IMR-90 (cell line): ENCODE data around the gene TBC1D17. TPM values are rescaled to one million over a fixed set of nuclear protein-coding genes. Genes with fewer than 3 reads are reported as not detected.

Source experiments
- ATAC-seq: fragments of 200-7000 bp; cut with Tn5 transposase; 2 replicates; pipeline ENCODE4 v1.9.1; 2020; ENCODE audit warnings: low read depth, mild to moderate bottlenecking, moderate library complexity
- BruUV-seq: library from RNA; stranded (reverse); fragments of 400-500 nt; replicated peaks from 2 replicates; lab custom pipeline; 2021; lab: Mats Ljungman, UMichigan
- CTCF ChIA-PET: fragments of 300-600 bp; formaldehyde crosslinking; extraction: SDS; loops from one replicate; lab custom pipeline; 2021; ENCODE audit warnings: antibody characterized with exemption; lab: Yijun Ruan, JAX
- POLR2A ChIA-PET: fragments of 300-600 bp; sonication (Branson Sonifier 250); formaldehyde crosslinking; loops from one replicate; lab custom pipeline; 2022; ENCODE audit warnings: antibody characterized with exemption; ENCODE audit not compliant: unreplicated experiment; lab: Charles Lee
- DNase-seq: peaks from one replicate; pipeline ENCODE4 v3.0.0; 2013
- H2AFZ ChIP-seq: replicated peaks from 2 replicates; pipeline ENCODE3; 2013; ENCODE audit warnings: low read length, mild to moderate bottlenecking; ENCODE audit not compliant: poor library complexity
- H2AK5ac ChIP-seq: 2 replicates; pipeline ENCODE4 v1.6.1; 2013; ENCODE audit warnings: low read depth, low read length, inconsistent platforms
- H2AK9ac ChIP-seq: replicated peaks from 2 replicates; pipeline ENCODE3; 2013; ENCODE audit warnings: mild to moderate bottlenecking, low read depth, low read length, moderate library complexity; ENCODE audit not compliant: poor library complexity
- H2BK120ac ChIP-seq: 2 replicates; pipeline ENCODE4 v1.6.1; 2013; ENCODE audit warnings: low read depth, low read length, inconsistent platforms
- H2BK15ac ChIP-seq: 3 replicates; pipeline ENCODE4 v1.6.1; 2013; ENCODE audit warnings: low read depth, low read length, inconsistent platforms
- H2BK20ac ChIP-seq: 2 replicates; pipeline ENCODE4 v1.6.1; 2013; ENCODE audit warnings: low read depth, mild to moderate bottlenecking, inconsistent platforms, low read length, moderate library complexity
- H2BK5ac ChIP-seq: 2 replicates; pipeline ENCODE4 v1.6.1; 2013; ENCODE audit warnings: mild to moderate bottlenecking, low read depth, low read length, inconsistent platforms; ENCODE audit not compliant: poor library complexity, severe bottlenecking
- H3K14ac ChIP-seq: replicated peaks from 2 replicates; pipeline ENCODE4 v1.6.1; 2013; ENCODE audit warnings: low read depth, low read length, inconsistent platforms
- H3K18ac ChIP-seq: 2 replicates; pipeline ENCODE4 v1.6.1; 2013; ENCODE audit warnings: low read depth, low read length, control low read depth
- H3K23ac ChIP-seq: 2 replicates; pipeline ENCODE4 v1.6.1; 2013; ENCODE audit warnings: low read depth, low read length, inconsistent platforms
- H3K27ac ChIP-seq: 2 replicates; pipeline ENCODE4 v1.5.1; 2013; ENCODE audit warnings: mild to moderate bottlenecking, control low read depth, low read length; ENCODE audit not compliant: insufficient read depth
- H3K27me3 ChIP-seq: 2 replicates; pipeline ENCODE4 v1.6.1; 2013; ENCODE audit warnings: low read length; ENCODE audit not compliant: control insufficient read depth, insufficient read depth
- H3K36me3 ChIP-seq: 2 replicates; pipeline ENCODE4 v1.6.1; 2013; ENCODE audit warnings: low read length, mixed read lengths; ENCODE audit not compliant: control insufficient read depth, insufficient read depth
- H3K4ac ChIP-seq: 2 replicates; pipeline ENCODE4 v1.6.1; 2013; ENCODE audit warnings: low read depth, low read length, inconsistent platforms
- H3K4me1 ChIP-seq: 2 replicates; pipeline ENCODE4 v1.6.1; 2013; ENCODE audit warnings: low read length, mixed read lengths; ENCODE audit not compliant: control insufficient read depth, insufficient read depth
- H3K4me2 ChIP-seq: 2 replicates; pipeline ENCODE4 v1.6.1; 2013; ENCODE audit warnings: low read depth, mild to moderate bottlenecking, control low read depth, low read length, moderate library complexity
- H3K4me3 ChIP-seq: 2 replicates; pipeline ENCODE4 v1.5.1; 2013; ENCODE audit warnings: low read depth, mild to moderate bottlenecking, control low read depth, low read length, moderate library complexity; ENCODE audit not compliant: insufficient read depth
- H3K56ac ChIP-seq: 2 replicates; pipeline ENCODE4 v1.6.1; 2013; ENCODE audit warnings: low read length, inconsistent platforms; ENCODE audit not compliant: insufficient read depth; ENCODE audit errors: extremely low read depth
- H3K79me1 ChIP-seq, 2 experiments: 2 replicates each; pipeline ENCODE4 v1.6.1; 2013; ENCODE audit warnings: low read length in 2 of 2, inconsistent platforms in 1 of 2, low read depth in 1 of 2
- H3K9ac ChIP-seq: 2 replicates; pipeline ENCODE4 v1.6.1; 2013; ENCODE audit warnings: low read depth, low read length, control low read depth
- H3K9me1 ChIP-seq: 2 replicates; pipeline ENCODE4 v1.6.1; 2013; ENCODE audit warnings: low read length, inconsistent platforms; ENCODE audit not compliant: insufficient read depth
- H3K9me3 ChIP-seq: 2 replicates; pipeline ENCODE4 v1.6.1; 2013; ENCODE audit warnings: low read length; ENCODE audit not compliant: control insufficient read depth, insufficient read depth
- H4K20me1 ChIP-seq: 2 replicates; pipeline ENCODE4 v1.6.1; 2013; ENCODE audit warnings: low read length, inconsistent platforms; ENCODE audit not compliant: insufficient read depth
- H4K5ac ChIP-seq: 2 replicates; pipeline ENCODE4 v1.6.1; 2013; ENCODE audit warnings: mild to moderate bottlenecking, low read depth, low read length, control low read depth
- H4K8ac ChIP-seq, 2 experiments: 2 replicates each; pipeline ENCODE4 v1.6.1; 2013; ENCODE audit warnings: low read depth in 2 of 2, low read length in 2 of 2, control low read depth in 1 of 2, inconsistent platforms in 1 of 2
- H4K91ac ChIP-seq: 2 replicates; pipeline ENCODE4 v1.6.1; 2013; ENCODE audit warnings: low read depth, low read length, inconsistent platforms; ENCODE audit not compliant: insufficient read depth
- CEBPB ChIP-seq: IDR thresholded peaks from 2 replicates; pipeline ENCODE4 v1.6.1; 2012; ENCODE audit warnings: low read depth, low read length, improper control_type of control experiment
- FOS ChIP-seq: fragments of 150-350 bp; IDR thresholded peaks from 2 replicates; pipeline ENCODE4 v1.6.1; 2016; ENCODE audit warnings: low read depth, low read length
- MAZ ChIP-seq: IDR thresholded peaks from 2 replicates; pipeline ENCODE4 v1.6.1; 2012; ENCODE audit warnings: low read depth, mild to moderate bottlenecking, low read length, improper control_type of control experiment, moderate library complexity, borderline replicate concordance
- WGBS, 2 experiments: methylation state at CpG; one replicate each; pipeline versions ENCODE4 v1.1.5 to v1.1.7; 2013; ENCODE audit warnings: missing lambda C conversion rate in 2 of 2; ENCODE audit not compliant: insufficient read length in 1 of 2; ENCODE audit errors: extremely low coverage in 2 of 2; 5-methylcytosine and 5-hydroxymethylcytosine counted together
- dilution Hi-C: fragments of 300-500 bp; cut with HindIII; formaldehyde crosslinking; loops from one replicate; pipeline ENCODE4 v1.14.3; 2018; ENCODE audit warnings: low sequenced_read_pairs; ENCODE audit not compliant: unreplicated experiment
- in situ Hi-C: fragments of 300-500 bp; cut with MboI; formaldehyde crosslinking; loops from 3 replicates; pipeline ENCODE4 v1.14.3; 2019; ENCODE audit warnings: low sequenced_read_pairs, inconsistent platforms, mixed read lengths
- intact Hi-C: fragments of 100-400 bp; cut with micrococcal nuclease; formaldehyde crosslinking; loops from 2 replicates; pipeline ENCODE4 v1.10.0; 2022
- polyA plus RNA-seq, 3 experiments: library from polyadenylated mRNA; depleted of rRNA; stranded (reverse); fragments of >200 nt; gene quantifications; 2 replicates each; pipeline ENCODE4 v1.2.3, GENCODE V29; 2012; ENCODE audit warnings: low replicate concordance in 1 of 3
- total RNA-seq: library from RNA; depleted of rRNA; stranded (reverse); fragments of >200 nt; gene quantifications from 2 replicates; pipeline ENCODE4 v1.2.3, GENCODE V29; 2012

The TBC1D17 gene
- total and polyA plus RNA-seq, 2 of the 4 experiments (the other 2 are of a cell fraction): 1.1 to 27.8 TPM

GRCh38 chr19:49856574-49857021 lies 20.9 kb upstream of the TBC1D17 start:
- BruUV-seq: no TSS peak
- no peak overlapping the region for H2BK120ac ChIP-seq
- dilution Hi-C loops: no loop called here
- H3K27ac ChIP-seq: no peak overlapping the region
- TF ChIP-seq MAZ: no peak
- no peak for TF ChIP-seq FOS
- TF ChIP-seq CEBPB: no peak
- H2BK20ac ChIP-seq: no peak overlapping the region
- H3K4me2 ChIP-seq: no peak overlapping the region
- H3K18ac ChIP-seq: no peak overlapping the region
- no peak overlapping the region for H3K56ac ChIP-seq
- no peak overlapping the region; the same call in 1 of the 2 replicates for H4K5ac ChIP-seq
- no peak overlapping the region for H3K9ac ChIP-seq
- no peak overlapping the region for H2BK15ac ChIP-seq
- no peaks in the 10 kb centered on the region for H3K27me3 ChIP-seq
- H2BK5ac ChIP-seq: no peak overlapping the region
- peaks cover 78% of the 10 kb centered on the region for H4K20me1 ChIP-seq
- POLR2A ChIA-PET: no interaction called here
- intact Hi-C loops: no loop called here
- H4K8ac ChIP-seq: no peak overlapping the region
- H3K9me1 ChIP-seq: peaks cover 15% of the 10 kb centered on the region
- no peak overlapping the region for H3K4ac ChIP-seq
- H3K36me3 ChIP-seq: peaks cover 70% of the 10 kb centered on the region
- H4K91ac ChIP-seq: no peak overlapping the region
- H3K4me1 ChIP-seq: peaks cover 20% of the 10 kb centered on the region
- DNase-seq (no peak), ATAC-seq (no peak)
- H3K14ac ChIP-seq: no peak overlapping the region
- no peak overlapping the region for H2AK5ac ChIP-seq
- H3K79me1 ChIP-seq: peaks cover 4 to 82% of the 10 kb centered on the region in 2 experiments
- WGBS, 2 experiments: 100% methylated on average over 1 of the region's 18 CpGs; no CpG with 5 or more reads in 1 of the 2 experiments
- H3K4me3 ChIP-seq: no peak overlapping the region
- H3K9me3 ChIP-seq: no peaks in the 10 kb centered on the region
- in situ Hi-C loops: loop anchor here (10.0 kb wide), 1 partner anchor 172 kb away; the partner anchor contains the start of gene ADM5
- CTCF ChIA-PET: no interaction called here
- no peak overlapping the region for H3K23ac ChIP-seq
- peak overlapping the region; percentile 70 for H2AK9ac ChIP-seq
- H2AFZ ChIP-seq: no peak overlapping the region
